ENCODE measurements around the gene COL6A3.
A peak's percentile ranks its signal among the peaks of the same experiment; 100 is the strongest.

The COL6A3 gene

GRCh38 chr2:237293978-237294377 lies 120.0 kb downstream of the COL6A3 start:
- no peak for DNase-seq

DNA sequence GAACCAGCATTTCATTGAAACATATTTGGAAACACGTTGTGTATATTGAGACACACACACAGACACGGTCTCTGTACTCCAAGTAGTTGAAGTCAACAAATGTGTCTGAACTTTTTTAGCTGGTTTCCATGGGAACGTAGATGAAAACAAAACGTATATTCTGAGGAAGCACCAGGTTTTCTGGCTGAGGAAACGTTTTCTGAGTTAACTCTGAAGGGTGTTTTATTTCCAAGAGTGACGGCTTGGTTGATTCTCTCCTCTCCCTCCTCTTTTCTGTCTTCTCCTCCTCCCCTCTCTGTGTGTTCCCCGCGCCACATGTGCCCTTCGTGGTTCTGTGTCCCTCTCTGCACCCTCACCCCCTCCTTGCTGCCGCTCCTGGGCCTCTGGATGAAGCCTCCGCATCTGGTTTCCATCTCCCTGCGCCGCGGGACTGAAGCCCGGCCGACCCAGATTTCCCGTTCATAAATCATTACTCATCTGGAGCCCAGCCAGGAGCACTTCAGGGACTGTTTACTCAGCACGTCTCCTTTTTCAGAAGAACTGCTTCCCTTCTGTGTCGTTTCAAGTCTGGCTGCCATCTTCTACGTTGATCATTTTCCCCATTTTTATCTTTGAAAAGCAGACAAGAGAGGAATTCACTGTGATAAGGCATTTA lies 122.7 kb downstream of the COL6A3 start:
- peak; percentile 96 for DNase-seq

DNA sequence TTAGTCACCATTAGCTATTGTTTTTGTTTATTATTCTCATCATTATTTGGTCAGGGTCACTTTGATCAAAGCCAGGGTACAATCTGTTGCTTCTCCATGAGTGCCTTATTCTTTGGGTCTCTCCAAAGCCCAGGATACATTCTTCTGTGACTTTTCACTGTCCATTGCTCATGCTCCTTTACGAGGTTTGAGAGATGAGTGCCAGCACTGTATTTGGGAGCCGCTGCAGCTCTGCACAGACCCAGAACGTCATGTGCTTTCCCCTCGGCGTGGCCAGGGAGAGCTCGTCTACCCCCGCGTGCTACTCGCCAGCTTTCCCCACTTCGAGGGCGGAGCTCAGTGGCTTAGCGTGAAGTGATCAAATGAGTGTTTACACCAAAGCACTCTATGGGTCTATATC lies 123.7 kb downstream of the COL6A3 start:
- peak; percentile 81 for DNase-seq

- DNase-seq = no peak
These were observed 124.8 kb downstream of the COL6A3 start for GRCh38 chr2:237289139-237289538.

DNA sequence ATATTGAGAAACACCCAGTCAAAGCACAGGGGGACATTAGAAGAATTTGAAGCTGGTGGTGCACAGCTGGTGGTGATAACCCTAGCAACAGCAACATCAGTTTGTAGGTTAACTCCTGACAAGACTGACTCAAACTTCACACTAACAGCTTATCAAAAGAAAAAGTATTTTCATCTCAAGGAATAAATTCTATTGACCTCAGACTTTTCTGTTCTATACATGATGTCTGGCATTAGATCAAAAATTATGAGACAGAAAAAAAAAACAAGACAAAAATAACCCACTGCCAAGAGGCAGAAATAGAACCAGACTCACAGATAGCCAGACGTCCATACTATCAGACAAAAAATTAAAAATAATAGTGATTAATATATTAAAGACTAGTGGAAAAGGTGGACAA lies 126.1 kb downstream of the COL6A3 start:
- no peak for DNase-seq

DNA sequence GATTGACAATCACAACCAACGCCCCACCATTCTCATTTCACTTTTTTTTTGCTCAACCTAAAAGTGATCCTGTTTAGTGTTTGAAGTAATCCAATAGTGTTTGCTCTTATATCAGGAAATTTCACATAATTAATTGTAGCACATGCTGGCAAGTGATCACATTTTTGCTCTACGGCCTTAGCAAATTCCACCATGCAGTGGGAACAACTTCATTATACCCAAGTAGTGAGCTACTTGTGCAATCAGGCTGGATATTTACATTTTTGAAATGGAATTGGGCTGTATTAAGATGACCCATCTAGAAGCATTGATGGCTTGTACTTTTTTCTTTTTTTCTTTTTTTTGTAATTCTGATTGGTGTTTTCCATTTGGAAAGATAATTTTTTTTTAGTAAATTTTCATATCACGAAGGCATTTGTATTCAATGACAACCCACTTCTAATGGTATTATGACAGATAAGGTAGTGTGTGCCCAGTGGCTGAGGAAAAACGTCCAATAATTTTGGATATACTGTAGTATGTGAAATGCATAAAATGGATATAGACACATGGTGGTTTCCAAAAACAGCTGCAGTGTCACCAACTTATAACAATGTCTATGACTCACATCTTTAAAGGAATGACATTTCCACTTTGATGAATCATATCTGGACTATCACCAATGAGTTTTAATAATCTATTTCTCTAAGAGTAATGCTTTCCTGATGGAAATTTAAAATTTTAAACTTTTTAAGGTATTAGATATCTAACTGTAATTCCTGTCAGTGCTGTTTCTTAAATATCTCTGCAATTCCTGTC lies 130.6 kb downstream of the COL6A3 start:
- DNase-seq = no peak

GRCh38 chr2:237282568-237283128 lies 131.3 kb downstream of the COL6A3 start:
- DNase-seq = no peak

DNA sequence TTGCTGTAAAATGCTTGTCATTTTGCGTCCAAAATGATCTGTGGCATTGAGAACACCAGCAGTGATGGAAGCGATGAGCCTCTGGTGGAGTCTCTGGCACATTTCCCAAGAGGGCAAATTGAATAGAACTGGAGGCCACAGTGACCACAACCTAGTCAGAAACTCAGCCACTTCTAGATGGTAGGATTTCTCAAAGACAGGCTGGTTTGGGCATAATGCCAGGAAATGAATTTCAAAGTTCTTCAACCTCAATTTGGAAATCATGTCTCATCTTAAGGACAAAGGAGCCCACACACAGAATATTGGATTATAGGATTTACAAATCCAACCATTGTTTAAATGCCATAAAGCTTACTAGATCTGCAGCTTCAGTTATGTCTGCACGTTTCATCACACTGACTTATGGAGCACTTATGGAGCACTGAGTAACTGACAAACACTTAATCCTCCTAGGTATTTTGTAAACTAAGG lies 132.1 kb downstream of the COL6A3 start:
- DNase-seq = no peak

DNA sequence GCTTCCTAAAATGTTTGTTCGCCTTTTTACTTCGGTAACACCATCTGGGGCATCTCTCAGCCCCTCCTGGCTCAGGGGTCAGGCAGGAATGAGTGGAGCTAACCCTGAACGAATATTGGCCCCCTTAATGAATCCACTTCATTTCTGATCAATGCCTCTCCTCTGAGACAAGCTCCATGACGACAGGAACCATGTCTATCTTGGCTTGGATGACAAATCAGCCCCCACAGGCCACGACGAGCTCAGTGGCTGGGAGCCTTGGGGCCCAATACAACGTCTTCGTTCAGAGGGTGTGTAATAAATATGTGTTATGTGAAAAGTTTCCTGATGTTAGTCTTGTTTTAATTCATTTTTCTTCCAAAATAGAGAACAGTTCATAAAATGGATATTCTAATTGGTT lies 133.0 kb downstream of the COL6A3 start:
- no peak for DNase-seq

DNA sequence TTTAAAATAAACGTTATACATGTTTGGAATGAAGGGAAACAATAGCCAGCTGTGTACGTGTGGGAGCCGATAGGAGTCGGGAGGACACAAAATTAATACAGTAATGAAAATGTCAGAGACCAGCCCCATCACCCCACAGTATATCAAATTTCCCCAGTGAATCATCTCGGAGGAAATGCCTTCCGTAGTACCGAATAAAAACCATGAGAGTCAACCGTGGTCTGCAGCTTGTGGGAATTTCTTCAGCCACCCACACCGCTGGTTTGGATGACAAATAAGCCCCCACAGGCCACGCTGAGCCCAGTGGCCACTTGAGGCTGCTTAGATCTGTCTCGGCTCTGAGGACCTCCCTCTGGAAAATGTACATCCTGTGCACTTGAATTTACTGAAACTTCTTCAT lies 133.7 kb downstream of the COL6A3 start:
- peak; percentile 78 for DNase-seq

- no peak for DNase-seq
These were observed 134.8 kb downstream of the COL6A3 start for GRCh38 chr2:237279012-237279768.

GRCh38 chr2:237278568-237278967 lies 135.4 kb downstream of the COL6A3 start:
- peak; percentile 84 for DNase-seq

- no peak for DNase-seq
These were observed 137.1 kb downstream of the COL6A3 start for GRCh38 chr2:237276716-237277490.

All from femur (tissue), 1 donor.